GM12872 (cell line): ENCODE measurements around the gene ARHGEF33.

Experiments
- TF ChIP-seq, protein P1 (sequence below): IDR thresholded peaks from 3 replicates; pipeline ENCODE4 v1.5.1; 2011; ENCODE audit warnings: low read depth, mild to moderate bottlenecking, low read length, moderate library complexity; ENCODE audit not compliant: insufficient read depth

The ARHGEF33 gene

GRCh38 chr2:38960609-38961320, 71.1 kb downstream of the ARHGEF33 start:
- TF ChIP-seq, protein P1, sequence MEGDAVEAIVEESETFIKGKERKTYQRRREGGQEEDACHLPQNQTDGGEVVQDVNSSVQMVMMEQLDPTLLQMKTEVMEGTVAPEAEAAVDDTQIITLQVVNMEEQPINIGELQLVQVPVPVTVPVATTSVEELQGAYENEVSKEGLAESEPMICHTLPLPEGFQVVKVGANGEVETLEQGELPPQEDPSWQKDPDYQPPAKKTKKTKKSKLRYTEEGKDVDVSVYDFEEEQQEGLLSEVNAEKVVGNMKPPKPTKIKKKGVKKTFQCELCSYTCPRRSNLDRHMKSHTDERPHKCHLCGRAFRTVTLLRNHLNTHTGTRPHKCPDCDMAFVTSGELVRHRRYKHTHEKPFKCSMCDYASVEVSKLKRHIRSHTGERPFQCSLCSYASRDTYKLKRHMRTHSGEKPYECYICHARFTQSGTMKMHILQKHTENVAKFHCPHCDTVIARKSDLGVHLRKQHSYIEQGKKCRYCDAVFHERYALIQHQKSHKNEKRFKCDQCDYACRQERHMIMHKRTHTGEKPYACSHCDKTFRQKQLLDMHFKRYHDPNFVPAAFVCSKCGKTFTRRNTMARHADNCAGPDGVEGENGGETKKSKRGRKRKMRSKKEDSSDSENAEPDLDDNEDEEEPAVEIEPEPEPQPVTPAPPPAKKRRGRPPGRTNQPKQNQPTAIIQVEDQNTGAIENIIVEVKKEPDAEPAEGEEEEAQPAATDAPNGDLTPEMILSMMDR: no peak

DNA sequence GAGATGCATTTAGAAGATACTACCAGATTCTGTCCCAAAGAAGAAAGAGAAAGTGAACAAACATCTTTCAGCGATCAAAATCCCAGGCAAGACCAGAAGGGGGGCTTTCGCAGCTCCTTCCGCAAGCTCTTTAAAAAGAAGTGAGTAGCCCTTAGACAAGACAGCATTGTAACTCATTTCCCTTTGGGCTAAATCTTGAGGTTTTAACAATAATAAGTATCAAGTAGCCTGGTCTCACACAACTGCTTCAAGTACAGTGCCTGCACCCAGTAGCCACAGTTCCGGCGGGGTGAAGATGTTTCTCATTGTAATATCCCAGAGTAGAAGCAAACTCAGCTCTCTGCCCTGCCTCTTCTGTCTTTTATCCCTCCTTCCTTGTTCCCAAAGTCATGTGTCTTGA, 76.3 kb downstream of the ARHGEF33 start:
- TF ChIP-seq, protein P1: no peak

DNA sequence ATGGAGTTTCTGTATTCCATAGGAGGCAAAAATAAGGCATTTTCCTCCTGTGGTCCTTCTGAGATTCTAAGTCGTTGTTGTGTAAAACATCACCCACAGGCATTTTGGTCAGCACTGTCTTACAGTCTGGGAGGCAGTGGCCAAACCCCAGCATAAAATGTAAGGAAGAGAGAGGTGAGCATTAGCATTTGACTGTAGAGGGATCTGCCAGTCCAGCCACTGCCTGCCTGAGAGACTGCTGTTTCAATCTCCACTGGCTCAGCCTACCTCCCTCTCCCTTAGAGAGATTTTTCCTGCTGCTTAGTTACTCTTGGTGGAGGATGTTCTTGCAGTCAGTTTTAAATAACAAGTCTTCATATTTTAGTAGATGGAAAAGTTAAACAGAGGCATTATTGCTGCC, 77.0 kb downstream of the ARHGEF33 start:
- TF ChIP-seq, protein P1: no peak

DNA sequence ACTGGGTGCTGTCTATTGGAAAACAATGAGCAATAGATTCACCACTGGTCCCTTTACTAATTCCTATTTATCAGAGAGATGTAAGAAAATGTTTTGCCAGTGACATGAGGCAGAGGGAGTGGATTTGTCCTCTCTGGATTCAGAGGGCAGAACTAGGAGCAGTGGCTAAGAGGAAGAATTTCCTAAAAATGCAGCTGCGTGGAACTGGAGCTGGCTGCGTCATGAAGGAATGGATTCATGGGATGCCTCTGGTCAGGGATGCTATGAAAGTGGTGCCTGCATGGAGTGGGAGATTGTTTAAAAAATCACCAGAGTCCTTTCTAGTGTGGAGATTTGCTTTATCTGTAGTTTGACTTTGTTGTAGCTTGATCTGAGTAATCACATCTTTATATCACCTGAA, 78.3 kb downstream of the ARHGEF33 start:
- TF ChIP-seq, protein P1: no peak

GRCh38 chr2:38971377-38971776, 81.7 kb downstream of the ARHGEF33 start:
- TF ChIP-seq, protein P1: no peak

DNA sequence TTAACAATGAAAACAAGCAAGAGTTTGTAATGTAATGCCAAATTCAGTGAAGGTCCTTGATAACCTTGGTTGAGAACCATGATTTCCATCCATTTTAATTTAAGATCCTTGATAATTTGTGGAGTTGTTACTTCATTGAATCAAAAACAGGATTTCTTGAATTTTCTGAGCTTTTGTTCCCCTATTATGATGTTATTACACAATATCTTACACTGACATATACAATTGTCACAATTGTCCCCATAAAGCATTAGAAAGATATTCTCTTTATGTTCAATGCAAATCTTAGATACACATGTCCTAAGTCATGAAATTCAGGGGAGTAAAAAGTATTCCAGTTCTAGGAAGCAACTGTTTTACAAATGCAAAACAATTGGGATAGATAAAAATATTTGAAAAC, 83.6 kb downstream of the ARHGEF33 start:
- TF ChIP-seq, protein P1: no peak

GRCh38 chr2:38975042-38975441, 85.4 kb downstream of the ARHGEF33 start:
- TF ChIP-seq, protein P1: no peak
